Dendritic cell treated with granulocyte-macrophage colony-stimulating factor and Interleukin-4, amounts not matched to agents 40 ng/mL and 50 ng/mL, for 4 days (primary cell): ENCODE data around the gene BPI.
"Not testable (repeated sequence)": the region's sequence is repeated elsewhere in the genome, so short reads cannot be mapped to it uniquely, and the experiment has no call there.

Source experiments
- H3K27ac Mint-ChIP-seq: one replicate; pipeline ENCODE4 v1.8.0; 2022; ENCODE audit warnings: mild to moderate bottlenecking, mixed read lengths
- H3K27me3 Mint-ChIP-seq: one replicate; pipeline ENCODE4 v1.8.0; 2022; ENCODE audit warnings: mild to moderate bottlenecking, mixed read lengths
- H3K36me3 Mint-ChIP-seq: one replicate; pipeline ENCODE4 v1.8.0; 2022; ENCODE audit warnings: low read depth, mixed read lengths
- H3K4me1 Mint-ChIP-seq: one replicate; pipeline ENCODE4 v1.8.0; 2022; ENCODE audit warnings: low read depth, mixed read lengths
- H3K4me3 Mint-ChIP-seq: one replicate; pipeline ENCODE4 v1.8.0; 2022; ENCODE audit warnings: mild to moderate bottlenecking, moderate library complexity, mixed read lengths
- H3K9me3 Mint-ChIP-seq: one replicate; pipeline ENCODE4 v1.8.0; 2022; ENCODE audit warnings: mixed read lengths
- intact Hi-C: fragments of 100-400 bp; cut with micrococcal nuclease; formaldehyde crosslinking; loops from one replicate; pipeline ENCODE4 v1.15.0; 2022

Gene BPI

GRCh38 chr20:38302786-38303185, 1.2 kb upstream of the BPI start:
- H3K27me3 Mint-ChIP-seq: peaks cover 19% of the 10 kb centered on the region
- no peak overlapping the region for H3K4me3 Mint-ChIP-seq
- intact Hi-C loops: no loop called here

DNA sequence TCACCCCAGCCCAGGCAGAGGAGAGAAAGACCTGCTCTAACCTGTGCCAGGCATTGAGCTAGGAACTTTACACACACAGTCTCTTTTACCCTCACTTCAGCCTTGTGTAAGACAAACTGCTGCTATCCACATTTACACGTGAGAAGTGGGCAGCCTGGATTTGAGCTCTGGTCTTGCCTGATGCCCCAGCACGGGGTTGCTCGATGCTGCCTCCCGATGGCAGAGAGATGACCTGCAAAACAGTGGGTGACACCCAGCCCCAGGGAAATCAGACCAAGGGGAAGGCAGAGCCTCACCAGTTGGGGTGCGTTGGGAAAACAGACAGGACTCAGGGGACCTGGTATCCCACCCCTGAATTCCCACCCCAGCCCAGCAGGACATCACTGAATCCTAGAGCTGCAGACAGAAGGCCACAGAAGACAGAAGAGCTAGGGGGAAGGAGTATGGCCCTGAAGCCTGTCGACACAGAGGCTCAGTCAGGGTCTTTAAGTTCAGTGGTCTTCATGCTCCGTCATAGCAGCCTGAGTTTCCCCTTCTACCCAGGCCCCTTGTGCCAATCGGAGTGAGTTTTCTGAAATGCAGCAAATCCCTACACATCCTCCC, 990 bp downstream of the BPI start:
- Mint-ChIP-seq H3K4me3 (no peak overlapping the region), H3K27me3 (peaks cover 23% of the 10 kb centered on the region), H3K4me1 (peaks cover 71% of the 10 kb centered on the region), H3K36me3 (no peaks in the 10 kb centered on the region), H3K27ac (peak overlapping the region; percentile 59), H3K9me3 (no peaks in the 10 kb centered on the region)
- intact Hi-C loops: loop anchor here (1.0 kb wide), 1 partner anchor 76 kb away; no protein-coding TSS in a partner anchor

More at GRCh38 chr20:38302786-38303185, 1.2 kb upstream of the BPI start:
- Mint-ChIP-seq H3K9me3 (no peaks in the 10 kb centered on the region), H3K27ac (no peak overlapping the region), H3K36me3 (no peaks in the 10 kb centered on the region), H3K4me1 (peaks cover 83% of the 10 kb centered on the region)

- Mint-ChIP-seq H3K4me1 (peaks cover 65% of the 10 kb centered on the region), H3K36me3 (no peaks in the 10 kb centered on the region), H3K27me3 (peaks cover 29% of the 10 kb centered on the region), H3K9me3 (no peaks in the 10 kb centered on the region), H3K4me3 (no peak overlapping the region), H3K27ac (no peak overlapping the region)
- intact Hi-C loops: loop anchor here (1.0 kb wide), 1 partner anchor 76 kb away; no protein-coding TSS in a partner anchor
Measured at GRCh38 chr20:38305541-38305940, 1.6 kb downstream of the BPI start.

DNA sequence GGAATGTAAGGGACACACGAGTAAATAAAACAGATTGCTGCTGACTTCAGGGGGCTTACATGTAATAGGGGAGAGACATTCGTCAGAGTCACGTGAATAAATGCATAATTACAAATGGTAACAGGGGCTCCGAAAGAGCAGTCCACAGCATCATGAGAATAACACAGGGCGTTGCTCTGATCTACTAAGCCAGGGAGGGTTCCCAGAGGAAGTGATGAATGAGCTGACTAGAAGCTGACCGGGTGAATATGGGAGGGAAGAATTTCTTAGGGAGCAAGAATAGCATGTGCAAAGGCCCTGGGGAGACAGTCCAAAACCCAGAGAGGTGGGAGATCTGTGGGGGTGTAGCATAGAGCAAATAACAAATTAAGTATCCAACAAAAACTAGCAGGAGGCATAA, 2.4 kb downstream of the BPI start:
- Mint-ChIP-seq H3K27me3 (peaks cover 35% of the 10 kb centered on the region), H3K4me1 (peaks cover 58% of the 10 kb centered on the region)

DNA sequence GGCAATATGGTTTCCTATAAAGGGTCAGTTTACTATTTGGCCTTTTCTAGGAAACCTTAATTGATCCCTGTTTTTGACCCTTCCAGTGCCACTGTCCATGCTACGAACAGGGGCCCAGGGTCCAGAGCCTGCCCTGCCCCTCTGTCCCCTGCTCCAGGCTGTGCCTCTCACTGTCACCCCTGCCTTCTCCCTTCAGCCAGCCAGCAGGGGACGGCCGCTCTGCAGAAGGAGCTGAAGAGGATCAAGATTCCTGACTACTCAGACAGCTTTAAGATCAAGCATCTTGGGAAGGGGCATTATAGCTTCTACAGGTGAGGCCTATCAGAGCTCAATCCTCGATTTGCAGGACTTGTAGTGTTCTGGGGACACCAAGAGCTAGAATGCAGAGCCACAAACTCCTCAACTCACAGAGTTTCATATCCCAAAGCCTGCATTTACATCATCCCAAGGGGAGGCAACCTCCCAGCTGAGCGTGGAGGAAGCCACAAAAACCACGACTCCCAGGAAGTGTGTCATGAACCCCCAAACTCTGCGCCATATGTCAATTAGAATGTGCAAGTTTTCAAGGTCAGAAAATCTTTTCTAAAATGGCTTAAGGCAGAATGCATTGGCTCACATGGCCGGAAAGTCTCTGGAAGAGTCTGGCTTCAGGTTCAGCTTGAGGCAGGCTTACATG, 3.6 kb downstream of the BPI start:
- no peak overlapping the region for H3K4me3 Mint-ChIP-seq
- H3K9me3 Mint-ChIP-seq: no peaks in the 10 kb centered on the region
- peaks cover 53% of the 10 kb centered on the region for H3K4me1 Mint-ChIP-seq
- H3K27ac Mint-ChIP-seq: peak overlapping the region; percentile 60
- peaks cover 40% of the 10 kb centered on the region for H3K27me3 Mint-ChIP-seq
- intact Hi-C loops: no loop called here
- no peaks in the 10 kb centered on the region for H3K36me3 Mint-ChIP-seq

More for the DNA sequence above, 2.4 kb downstream of the BPI start:
- intact Hi-C loops: no loop called here
- H3K4me3 Mint-ChIP-seq: no peak overlapping the region
- H3K36me3 Mint-ChIP-seq: no peaks in the 10 kb centered on the region
- no peak overlapping the region for H3K27ac Mint-ChIP-seq
- H3K9me3 Mint-ChIP-seq: no peaks in the 10 kb centered on the region

DNA sequence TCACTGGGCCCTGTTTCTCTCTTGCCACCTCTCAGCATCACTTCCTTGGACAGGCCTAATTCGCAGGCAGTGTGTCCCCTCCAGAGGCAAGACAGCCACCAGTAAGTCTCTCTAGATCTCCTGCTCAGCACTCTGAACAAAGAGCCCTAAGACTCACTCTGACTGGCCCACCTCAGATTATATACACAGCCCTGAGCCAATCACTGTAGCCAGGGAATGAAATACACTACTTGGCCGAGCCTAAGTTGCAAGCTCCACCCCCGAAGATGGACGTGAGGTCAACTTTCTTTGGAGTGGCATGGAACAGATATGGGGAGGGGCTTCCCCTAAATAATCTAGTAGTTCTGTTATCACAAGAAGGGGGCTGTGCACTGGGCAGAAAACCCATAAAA, 4.1 kb downstream of the BPI start:
- intact Hi-C loops: no loop called here
- H3K27ac Mint-ChIP-seq: peak overlapping the region; percentile 60
- H3K9me3 Mint-ChIP-seq: no peaks in the 10 kb centered on the region
- peaks cover 48% of the 10 kb centered on the region for H3K4me1 Mint-ChIP-seq
- peaks cover 36% of the 10 kb centered on the region for H3K27me3 Mint-ChIP-seq
- H3K4me3 Mint-ChIP-seq: no peak overlapping the region
- no peaks in the 10 kb centered on the region for H3K36me3 Mint-ChIP-seq

DNA sequence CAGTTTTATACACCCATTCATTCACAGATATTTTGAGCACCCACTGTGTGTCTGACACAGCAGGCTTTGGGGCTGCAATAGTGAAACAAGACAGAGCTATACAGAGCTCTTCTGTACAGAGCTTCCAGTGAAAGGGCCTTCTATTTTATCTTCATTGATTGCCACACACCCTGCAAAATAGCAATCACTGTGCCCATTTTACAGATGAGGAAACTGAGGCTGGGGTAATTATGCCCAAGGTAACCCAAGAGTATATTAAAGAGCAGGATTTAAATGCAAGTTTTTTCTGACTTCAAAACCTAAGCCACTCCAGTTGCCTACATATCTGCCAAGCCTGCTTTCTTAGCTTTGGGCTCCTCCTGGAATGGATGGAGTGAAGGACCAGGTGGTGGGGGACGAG, 4.5 kb downstream of the BPI start:
- no peak overlapping the region for H3K4me3 Mint-ChIP-seq
- H3K36me3 Mint-ChIP-seq: no peaks in the 10 kb centered on the region
- H3K27me3 Mint-ChIP-seq: peaks cover 32% of the 10 kb centered on the region
- H3K27ac Mint-ChIP-seq: no peak overlapping the region
- intact Hi-C loops: no loop called here
- no peaks in the 10 kb centered on the region for H3K9me3 Mint-ChIP-seq
- H3K4me1 Mint-ChIP-seq: peaks cover 44% of the 10 kb centered on the region

- peaks cover 33% of the 10 kb centered on the region for H3K27me3 Mint-ChIP-seq
- H3K4me3 Mint-ChIP-seq: no peak overlapping the region
- no peaks in the 10 kb centered on the region for H3K36me3 Mint-ChIP-seq
- H3K27ac Mint-ChIP-seq: no peak overlapping the region
- peaks cover 21% of the 10 kb centered on the region for H3K4me1 Mint-ChIP-seq
- intact Hi-C loops: no loop called here
- no peaks in the 10 kb centered on the region for H3K9me3 Mint-ChIP-seq
Measured at GRCh38 chr20:38311091-38311490, 7.1 kb downstream of the BPI start.

GRCh38 chr20:38311491-38311890, 7.5 kb downstream of the BPI start:
- H3K36me3 Mint-ChIP-seq: no peaks in the 10 kb centered on the region
- no peak overlapping the region for H3K4me3 Mint-ChIP-seq
- H3K27ac Mint-ChIP-seq: no peak overlapping the region
- intact Hi-C loops: no loop called here
- H3K9me3 Mint-ChIP-seq: no peaks in the 10 kb centered on the region
- H3K27me3 Mint-ChIP-seq: peaks cover 33% of the 10 kb centered on the region
- peaks cover 17% of the 10 kb centered on the region for H3K4me1 Mint-ChIP-seq

- Mint-ChIP-seq H3K36me3 (no peaks in the 10 kb centered on the region), H3K27ac (no peak overlapping the region), H3K4me1 (no peaks in the 10 kb centered on the region), H3K9me3 (no peaks in the 10 kb centered on the region), H3K27me3 (peaks cover 39% of the 10 kb centered on the region), H3K4me3 (no peak overlapping the region)
- intact Hi-C loops: no loop called here
Measured at GRCh38 chr20:38313676-38314075, 9.7 kb downstream of the BPI start.

DNA sequence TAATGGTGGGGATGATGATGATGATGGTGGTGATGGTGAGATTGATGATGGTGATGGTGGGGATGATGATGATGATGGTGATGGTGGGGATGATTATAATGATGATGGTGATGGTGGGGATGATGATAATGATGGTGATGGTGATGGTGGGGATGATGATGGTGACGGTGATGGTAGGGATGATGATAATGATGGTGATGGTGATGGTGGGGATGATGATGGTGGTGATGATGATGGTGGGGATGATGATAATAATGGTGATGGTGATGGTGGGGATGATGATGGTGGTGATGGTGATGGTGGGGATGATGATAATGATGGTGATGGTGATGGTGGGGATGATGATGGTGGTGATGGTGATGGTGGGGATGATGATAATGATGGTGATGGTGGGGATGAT, 10.4 kb downstream of the BPI start:
- H3K9me3 Mint-ChIP-seq, H3K27ac Mint-ChIP-seq, intact Hi-C loops, H3K36me3 Mint-ChIP-seq, H3K4me1 Mint-ChIP-seq, H3K4me3 Mint-ChIP-seq: not testable (repeated sequence)
- H3K27me3 Mint-ChIP-seq: peaks cover 42% of the 10 kb centered on the region

DNA sequence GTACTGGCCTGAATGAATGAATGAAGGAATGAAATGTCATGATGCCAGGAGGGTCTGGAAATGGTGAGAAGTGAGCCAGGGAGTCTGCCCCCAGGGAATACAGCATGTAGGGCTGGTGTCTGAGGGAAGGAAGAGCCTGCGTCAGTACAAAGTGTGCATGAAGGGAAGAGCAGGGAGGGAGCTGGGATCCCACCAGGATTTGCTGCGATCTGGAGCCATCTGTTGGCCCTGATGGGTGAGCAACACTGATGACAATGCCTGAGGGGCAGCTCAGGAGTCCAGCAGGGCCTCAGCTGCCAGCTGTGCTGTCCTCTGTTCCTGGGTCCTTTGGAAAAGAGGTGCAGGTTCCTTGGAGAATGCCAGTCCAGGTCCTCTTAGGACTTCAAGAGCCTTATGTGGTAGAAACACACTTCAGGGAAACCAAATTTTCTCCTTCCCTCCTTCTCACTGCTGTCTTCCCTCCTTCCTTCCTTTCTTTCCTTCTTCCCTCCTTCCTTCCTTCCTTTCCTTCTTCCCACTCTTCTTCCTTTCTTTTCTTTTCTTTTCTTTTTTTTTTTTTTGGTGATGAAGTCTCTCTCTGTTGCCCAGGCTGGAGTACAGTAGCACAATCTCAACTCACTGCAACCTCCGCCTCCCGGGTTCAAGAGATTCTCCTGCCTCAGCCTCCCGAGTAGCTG, 11.5 kb downstream of the BPI start:
- Mint-ChIP-seq H3K4me1 (peaks cover 6% of the 10 kb centered on the region), H3K27me3 (peaks cover 43% of the 10 kb centered on the region), H3K36me3 (no peaks in the 10 kb centered on the region), H3K27ac (no peak overlapping the region), H3K4me3 (no peak overlapping the region), H3K9me3 (no peaks in the 10 kb centered on the region)
- intact Hi-C loops: no loop called here

DNA sequence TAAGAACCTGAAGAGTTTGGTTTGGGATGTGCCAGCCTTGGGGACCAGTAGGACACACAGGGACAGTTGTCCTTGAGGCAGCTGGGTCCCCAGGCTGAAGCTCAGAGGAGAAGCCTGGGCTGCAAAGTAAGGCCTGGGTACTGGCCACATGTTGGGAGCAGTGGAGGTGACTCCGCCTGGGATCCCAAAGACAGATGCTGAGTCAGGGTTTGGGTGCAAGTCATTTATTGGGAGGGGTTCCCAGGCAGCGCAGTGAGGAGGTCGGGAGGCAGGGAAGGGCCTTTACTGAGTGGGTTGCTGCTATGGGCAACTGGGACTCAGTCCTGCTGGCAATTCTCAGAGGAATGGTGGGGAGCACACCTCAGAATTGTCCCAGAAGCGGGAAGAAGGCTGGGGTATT, 12.4 kb downstream of the BPI start:
- intact Hi-C loops: no loop called here
- H3K27me3 Mint-ChIP-seq: peaks cover 40% of the 10 kb centered on the region

DNA sequence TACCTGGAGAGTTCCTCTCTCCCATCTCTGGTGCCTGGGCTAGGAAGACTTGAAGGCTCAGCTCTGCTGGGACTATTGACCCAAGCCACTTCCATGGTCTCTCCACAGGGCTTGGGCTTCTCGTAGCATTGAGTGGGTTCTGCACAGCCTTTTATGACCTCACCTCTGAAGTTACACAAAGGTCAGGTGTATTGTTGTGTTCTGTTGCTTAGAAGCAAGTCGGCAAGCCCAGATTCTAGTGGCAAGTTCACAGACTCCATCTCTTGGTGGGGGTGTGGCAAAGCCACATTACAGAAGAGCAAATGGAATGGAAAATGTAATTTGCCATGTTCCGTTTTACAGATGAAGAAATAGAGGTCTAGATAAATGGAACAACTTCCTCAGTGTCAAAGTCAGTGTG, 13.5 kb downstream of the BPI start:
- Mint-ChIP-seq H3K36me3 (no peaks in the 10 kb centered on the region), H3K27ac (no peak overlapping the region), H3K4me1 (peaks cover 17% of the 10 kb centered on the region), H3K9me3 (no peaks in the 10 kb centered on the region), H3K27me3 (peaks cover 36% of the 10 kb centered on the region), H3K4me3 (no peak overlapping the region)
- intact Hi-C loops: no loop called here

More for the DNA sequence above, 12.4 kb downstream of the BPI start:
- no peaks in the 10 kb centered on the region for H3K9me3 Mint-ChIP-seq
- H3K4me1 Mint-ChIP-seq: peaks cover 12% of the 10 kb centered on the region
- no peaks in the 10 kb centered on the region for H3K36me3 Mint-ChIP-seq
- no peak overlapping the region for H3K4me3 Mint-ChIP-seq
- H3K27ac Mint-ChIP-seq: no peak overlapping the region
